ENCODE data around the gene PAX5. TPM values are rescaled to one million over a fixed set of nuclear protein-coding genes. Genes with fewer than 3 reads are reported as not detected.

The PAX5 gene
- polyA plus RNA-seq, 1 donor from 2014 or later = not detected

GRCh38 chr9:36986468-36987408, 47.3 kb downstream of the PAX5 start:
- Histone ChIP-seq H3K9ac (ENCODE audit: low read length) (no peak overlapping the region), H3K9me3 (ENCODE audit: low read length) (no peaks in the 10 kb centered on the region), H3K36me3 (ENCODE audit: insufficient read depth, low read length) (no peaks in the 10 kb centered on the region), H3K4me3 (ENCODE audit: low read length) (peak overlapping the region; percentile 58), H2AFZ (ENCODE audit: low read depth, low read length) (no peak overlapping the region), H3K4me2 (ENCODE audit: low read length) (no peak overlapping the region), H3K9me2 (ENCODE audit: insufficient read depth, low read length) (no peaks in the 10 kb centered on the region), H4K20me1 (ENCODE audit: insufficient read depth) (no peaks in the 10 kb centered on the region), H3K79me2 (replicated peaks; ENCODE audit: insufficient read depth, low read length) (no peaks in the 10 kb centered on the region), H3K27me3 (ENCODE audit: insufficient read depth, low read depth, low read length) (peaks cover 83% of the 10 kb centered on the region), H3K27ac (ENCODE audit: low read length) (no peak overlapping the region), H3F3A (ENCODE audit: insufficient read depth, low read length, poor library complexity, severe bottlenecking) (no peaks in the 10 kb centered on the region)
- peak; percentile 82 for TF ChIP-seq EZH2 (IDR thresholded peaks at IDR 0.05; ENCODE audit: borderline replicate concordance, insufficient read depth, low read length, poor library complexity, severe bottlenecking)
- no peak for TF ChIP-seq TAF1 (IDR thresholded peaks at IDR 0.05; ENCODE audit: low read depth)
- no peak for TF ChIP-seq REST (IDR thresholded peaks at IDR 0.05; ENCODE audit: borderline replicate concordance)

- H3F3A ChIP-seq (ENCODE audit: insufficient read depth, low read length, poor library complexity, severe bottlenecking) = no peaks in the 10 kb centered on the region
- TF ChIP-seq REST (IDR thresholded peaks at IDR 0.05; ENCODE audit: borderline replicate concordance) (no peak), POLR2AphosphoS5 (IDR thresholded peaks at IDR 0.05) (no peak), RAD21 (conservative IDR thresholded peaks at IDR 0.05) (no peak), EZH2 (IDR thresholded peaks at IDR 0.05; ENCODE audit: borderline replicate concordance, insufficient read depth, low read length, poor library complexity, severe bottlenecking) (no peak), SMC3 (conservative IDR thresholded peaks at IDR 0.05; ENCODE audit: poor library complexity) (no peak), EP300 (conservative IDR thresholded peaks at IDR 0.05; ENCODE audit: poor library complexity, severe bottlenecking) (no peak), MXI1 (conservative IDR thresholded peaks at IDR 0.05; ENCODE audit: poor library complexity, severe bottlenecking) (no peak), CTCF (IDR thresholded peaks at IDR 0.05; ENCODE audit: poor library complexity, severe bottlenecking) (no peak), TAF1 (IDR thresholded peaks at IDR 0.05; ENCODE audit: low read depth) (no peak)
Observed at GRCh38 chr9:36985769-36986467, 48.1 kb downstream of the PAX5 start.

More at GRCh38 chr9:36985769-36986467, 48.1 kb downstream of the PAX5 start:
- Histone ChIP-seq H3K27ac (ENCODE audit: low read length) (no peak overlapping the region), H3K4me2 (ENCODE audit: low read length) (no peak overlapping the region), H3K9ac (ENCODE audit: low read length) (no peak overlapping the region), H3K4me3 (ENCODE audit: low read length) (peak overlapping the region; percentile 58), H3K79me2 (replicated peaks; ENCODE audit: insufficient read depth, low read length) (no peaks in the 10 kb centered on the region), H3K36me3 (ENCODE audit: insufficient read depth, low read length) (no peaks in the 10 kb centered on the region), H2AFZ (ENCODE audit: low read depth, low read length) (no peak overlapping the region), H3K27me3 (ENCODE audit: insufficient read depth, low read depth, low read length) (peaks cover 89% of the 10 kb centered on the region), H3K9me2 (ENCODE audit: insufficient read depth, low read length) (no peaks in the 10 kb centered on the region), H3K9me3 (ENCODE audit: low read length) (no peaks in the 10 kb centered on the region), H4K20me1 (ENCODE audit: insufficient read depth) (no peaks in the 10 kb centered on the region)
